CD8-positive, alpha-beta memory T cell (primary cell): ENCODE data around the gene NXNL2. TPM values are rescaled to one million over a fixed set of nuclear protein-coding genes. Genes with fewer than 3 reads are reported as not detected.

ENCODE experiments used
- CTCF ChIA-PET: fragments of 350-600 bp; sonication (Branson Sonifier 250); formaldehyde crosslinking; loops from one replicate; lab custom pipeline; 2021; ENCODE audit warnings: antibody characterized with exemption; lab: Charles Lee
- POLR2A ChIA-PET: fragments of 350-600 bp; sonication (Branson Sonifier 250); formaldehyde crosslinking; loops from one replicate; lab custom pipeline; 2021; ENCODE audit warnings: antibody characterized with exemption; lab: Charles Lee
- DNase-seq, 5 donors: peaks; one replicate each; pipeline versions ENCODE4 v3.0.0 to v3.0.0-alpha.2; 2020 to 2022; ENCODE audit warnings: mixed read lengths in 1 of 5
- H3K27ac ChIP-seq: one replicate; pipeline ENCODE4 v1.7.0; 2013; ENCODE audit warnings: low read depth, mild to moderate bottlenecking, low read length, moderate library complexity
- H3K27me3 ChIP-seq: 2 replicates; pipeline ENCODE4 v1.7.0; 2013; ENCODE audit warnings: low read length, mild to moderate bottlenecking; ENCODE audit not compliant: insufficient read depth, poor library complexity, severe bottlenecking
- H3K36me3 ChIP-seq: 2 replicates; pipeline ENCODE4 v1.7.0; 2013; ENCODE audit warnings: mild to moderate bottlenecking, low read length, moderate library complexity; ENCODE audit not compliant: insufficient read depth
- H3K4me1 ChIP-seq: 2 replicates; pipeline ENCODE4 v1.7.0; 2013; ENCODE audit warnings: mild to moderate bottlenecking, low read length, moderate library complexity; ENCODE audit not compliant: insufficient read depth
- H3K4me3 ChIP-seq: 2 replicates; pipeline ENCODE4 v1.7.0; 2013; ENCODE audit warnings: mild to moderate bottlenecking, low read length
- H3K9me3 ChIP-seq: 2 replicates; pipeline ENCODE4 v1.7.0; 2013; ENCODE audit warnings: mild to moderate bottlenecking, low read length
- H3K27ac Mint-ChIP-seq, 8 donors: one replicate each; pipeline ENCODE4 v1.8.0; 2020 to 2021; ENCODE audit warnings: mixed read lengths in 8 of 8, mild to moderate bottlenecking in 6 of 8, inconsistent platforms in 3 of 8, moderate library complexity in 3 of 8
- H3K27me3 Mint-ChIP-seq, 2 donors: one replicate each; pipeline ENCODE4 v1.8.0; 2020 to 2021; ENCODE audit warnings: mixed read lengths in 2 of 2, mild to moderate bottlenecking in 1 of 2, moderate library complexity in 1 of 2
- H3K36me3 Mint-ChIP-seq, 3 donors: one replicate each; pipeline ENCODE4 v1.8.0; 2020 to 2021; ENCODE audit warnings: mixed read lengths in 3 of 3, inconsistent platforms in 1 of 3, mild to moderate bottlenecking in 1 of 3
- H3K4me1 Mint-ChIP-seq, 3 donors: one replicate each; pipeline ENCODE4 v1.8.0; 2020 to 2021; ENCODE audit warnings: mixed read lengths in 3 of 3, inconsistent platforms in 1 of 3, mild to moderate bottlenecking in 1 of 3
- H3K4me3 Mint-ChIP-seq, 7 donors: one replicate each; pipeline ENCODE4 v1.8.0; 2020 to 2021; ENCODE audit warnings: mixed read lengths in 7 of 7, mild to moderate bottlenecking in 6 of 7, moderate library complexity in 4 of 7, inconsistent platforms in 2 of 7
- H3K9me3 Mint-ChIP-seq, 5 donors: one replicate each; pipeline ENCODE4 v1.8.0; 2020 to 2022; ENCODE audit warnings: mixed read lengths in 5 of 5, mild to moderate bottlenecking in 3 of 5, moderate library complexity in 2 of 5, inconsistent platforms in 1 of 5
- polyA plus RNA-seq: library from polyadenylated mRNA; unstranded; fragments of 300-500 nt; fragmentation: Illumina TruSeq; gene quantifications from one replicate; pipeline ENCODE4 v1.2.3, GENCODE V29; 2021
- total RNA-seq, 2 experiments: library from RNA; stranded (reverse); gene quantifications; one replicate each; pipeline ENCODE4 v1.2.3, GENCODE V29; 2021

The NXNL2 gene
- total and polyA plus RNA-seq, 3 experiments from 2014 or later = not detected

GRCh38 chr9:88544245-88544644 is 9.3 kb downstream of the NXNL2 start:
- ChIA-PET POLR2A (no interaction called here), CTCF (no interaction called here)
- H3K4me1 Mint-ChIP-seq = no peaks in the 10 kb centered on the region
- Histone ChIP-seq H3K4me3 (no peak overlapping the region), H3K27me3 (no peaks in the 10 kb centered on the region), H3K27ac (no peak overlapping the region), H3K4me1 (no peaks in the 10 kb centered on the region), H3K36me3 (no peaks in the 10 kb centered on the region), H3K9me3 (no peaks in the 10 kb centered on the region)
- H3K27ac Mint-ChIP-seq = no peak overlapping the region
- H3K4me3 Mint-ChIP-seq = no peak overlapping the region
- H3K9me3 Mint-ChIP-seq = peaks cover 0 to 1% (median 0%) of the 10 kb centered on the region in 5 donors
- no peak for DNase-seq
- no peaks in the 10 kb centered on the region for H3K36me3 Mint-ChIP-seq
- H3K27me3 Mint-ChIP-seq = peaks cover 11 to 20% of the 10 kb centered on the region in 2 donors

- Histone ChIP-seq H3K36me3 (no peaks in the 10 kb centered on the region), H3K9me3 (no peaks in the 10 kb centered on the region), H3K4me1 (no peaks in the 10 kb centered on the region), H3K27ac (no peak overlapping the region), H3K27me3 (no peaks in the 10 kb centered on the region), H3K4me3 (no peak overlapping the region)
- POLR2A ChIA-PET = no interaction called here
- H3K4me3 Mint-ChIP-seq = no peak overlapping the region
- CTCF ChIA-PET = no interaction called here
- no peaks in the 10 kb centered on the region for H3K4me1 Mint-ChIP-seq
- H3K36me3 Mint-ChIP-seq = no peaks in the 10 kb centered on the region
- H3K9me3 Mint-ChIP-seq = peaks cover 0 to 5% (median 0%) of the 10 kb centered on the region in 5 donors
- H3K27ac Mint-ChIP-seq = peak overlapping the region in 1 of 8 donors; percentile 43
- no peak for DNase-seq
- peaks cover 1 to 17% of the 10 kb centered on the region in 2 donors for H3K27me3 Mint-ChIP-seq
Observed at GRCh38 chr9:88551546-88552137, 16.7 kb downstream of the NXNL2 start.

GRCh38 chr9:88553350-88553749 is 18.4 kb downstream of the NXNL2 start:
- Histone ChIP-seq H3K27ac (no peak overlapping the region), H3K9me3 (no peaks in the 10 kb centered on the region), H3K4me3 (no peak overlapping the region), H3K4me1 (no peaks in the 10 kb centered on the region), H3K27me3 (no peaks in the 10 kb centered on the region), H3K36me3 (no peaks in the 10 kb centered on the region)
- H3K27ac Mint-ChIP-seq = peak overlapping the region in 1 of 8 donors; percentile 11
- H3K4me3 Mint-ChIP-seq = no peak overlapping the region
- no peak for DNase-seq
- ChIA-PET POLR2A (no interaction called here), CTCF (no interaction called here)
- H3K36me3 Mint-ChIP-seq = no peaks in the 10 kb centered on the region
- H3K4me1 Mint-ChIP-seq = no peaks in the 10 kb centered on the region
- H3K27me3 Mint-ChIP-seq = peaks cover 3 to 23% of the 10 kb centered on the region in 2 donors
- H3K9me3 Mint-ChIP-seq = peaks cover 0 to 5% (median 0%) of the 10 kb centered on the region in 5 donors

- POLR2A ChIA-PET = no interaction called here
- H3K4me3 Mint-ChIP-seq = no peak overlapping the region
- no peaks in the 10 kb centered on the region for H3K36me3 ChIP-seq
- H3K27ac Mint-ChIP-seq = no peak overlapping the region
- H3K4me1 Mint-ChIP-seq = no peaks in the 10 kb centered on the region
- H3K4me3 ChIP-seq = no peak overlapping the region
- no peak for DNase-seq
- CTCF ChIA-PET = no interaction called here
- no peaks in the 10 kb centered on the region for H3K4me1 ChIP-seq
- no peaks in the 10 kb centered on the region for H3K9me3 ChIP-seq
- no peaks in the 10 kb centered on the region for H3K9me3 Mint-ChIP-seq
- H3K27me3 Mint-ChIP-seq = peaks cover 3 to 23% of the 10 kb centered on the region in 2 donors
- H3K36me3 Mint-ChIP-seq = no peaks in the 10 kb centered on the region
- H3K27ac ChIP-seq = no peak overlapping the region
- H3K27me3 ChIP-seq = no peaks in the 10 kb centered on the region
Observed at GRCh38 chr9:88555268-88555980, 20.4 kb downstream of the NXNL2 start.

- no peaks in the 10 kb centered on the region for H3K36me3 ChIP-seq
- H3K27me3 Mint-ChIP-seq = peaks cover 3 to 13% of the 10 kb centered on the region in 2 donors
- H3K27ac ChIP-seq = no peak overlapping the region
- no peaks in the 10 kb centered on the region for H3K36me3 Mint-ChIP-seq
- ChIA-PET CTCF (no interaction called here), POLR2A (no interaction called here)
- no peak overlapping the region for H3K27ac Mint-ChIP-seq
- H3K9me3 ChIP-seq = no peaks in the 10 kb centered on the region
- no peaks in the 10 kb centered on the region for H3K27me3 ChIP-seq
- no peak overlapping the region for H3K4me3 ChIP-seq
- DNase-seq = no peak
- no peaks in the 10 kb centered on the region for H3K4me1 Mint-ChIP-seq
- H3K4me1 ChIP-seq = no peaks in the 10 kb centered on the region
- H3K4me3 Mint-ChIP-seq = no peak overlapping the region
- no peaks in the 10 kb centered on the region for H3K9me3 Mint-ChIP-seq
Observed at GRCh38 chr9:88559661-88560060, 24.7 kb downstream of the NXNL2 start.

- no peaks in the 10 kb centered on the region for H3K9me3 Mint-ChIP-seq
- H3K27me3 ChIP-seq = no peaks in the 10 kb centered on the region
- no peaks in the 10 kb centered on the region for H3K4me1 ChIP-seq
- no peak for DNase-seq
- no peak overlapping the region for H3K27ac ChIP-seq
- H3K4me3 Mint-ChIP-seq = no peak overlapping the region
- ChIA-PET CTCF (no interaction called here), POLR2A (no interaction called here)
- no peak overlapping the region for H3K4me3 ChIP-seq
- no peaks in the 10 kb centered on the region for H3K4me1 Mint-ChIP-seq
- no peaks in the 10 kb centered on the region for H3K9me3 ChIP-seq
- peaks cover 2 to 16% of the 10 kb centered on the region in 2 donors for H3K27me3 Mint-ChIP-seq
- no peaks in the 10 kb centered on the region for H3K36me3 ChIP-seq
- H3K36me3 Mint-ChIP-seq = no peaks in the 10 kb centered on the region
- no peak overlapping the region for H3K27ac Mint-ChIP-seq
Observed at GRCh38 chr9:88567870-88568269, 32.9 kb downstream of the NXNL2 start.

GRCh38 chr9:88571419-88571818 is 36.4 kb downstream of the NXNL2 start:
- Histone ChIP-seq H3K9me3 (no peaks in the 10 kb centered on the region), H3K4me3 (no peak overlapping the region), H3K4me1 (no peaks in the 10 kb centered on the region), H3K36me3 (no peaks in the 10 kb centered on the region), H3K27ac (no peak overlapping the region), H3K27me3 (no peaks in the 10 kb centered on the region)
- DNase-seq = no peak
- ChIA-PET POLR2A (no interaction called here), CTCF (no interaction called here)
- Mint-ChIP-seq H3K9me3 (no peaks in the 10 kb centered on the region), H3K27me3 (peaks cover 6 to 44% of the 10 kb centered on the region in 2 donors), H3K27ac (no peak overlapping the region), H3K36me3 (no peaks in the 10 kb centered on the region), H3K4me3 (no peak overlapping the region), H3K4me1 (no peaks in the 10 kb centered on the region)

GRCh38 chr9:88572684-88573083 is 37.7 kb downstream of the NXNL2 start:
- H3K4me1 Mint-ChIP-seq = no peaks in the 10 kb centered on the region
- ChIA-PET POLR2A (no interaction called here), CTCF (no interaction called here)
- Histone ChIP-seq H3K9me3 (no peaks in the 10 kb centered on the region), H3K27ac (no peak overlapping the region), H3K4me3 (no peak overlapping the region), H3K27me3 (no peaks in the 10 kb centered on the region), H3K4me1 (no peaks in the 10 kb centered on the region), H3K36me3 (no peaks in the 10 kb centered on the region)
- no peak overlapping the region for H3K27ac Mint-ChIP-seq
- no peaks in the 10 kb centered on the region for H3K9me3 Mint-ChIP-seq
- no peak for DNase-seq
- H3K27me3 Mint-ChIP-seq = peaks cover 8 to 48% of the 10 kb centered on the region in 2 donors
- H3K36me3 Mint-ChIP-seq = no peaks in the 10 kb centered on the region
- no peak overlapping the region for H3K4me3 Mint-ChIP-seq
